ENCODE measurements around the gene ZSWIM8.

The ZSWIM8 gene

DNA sequence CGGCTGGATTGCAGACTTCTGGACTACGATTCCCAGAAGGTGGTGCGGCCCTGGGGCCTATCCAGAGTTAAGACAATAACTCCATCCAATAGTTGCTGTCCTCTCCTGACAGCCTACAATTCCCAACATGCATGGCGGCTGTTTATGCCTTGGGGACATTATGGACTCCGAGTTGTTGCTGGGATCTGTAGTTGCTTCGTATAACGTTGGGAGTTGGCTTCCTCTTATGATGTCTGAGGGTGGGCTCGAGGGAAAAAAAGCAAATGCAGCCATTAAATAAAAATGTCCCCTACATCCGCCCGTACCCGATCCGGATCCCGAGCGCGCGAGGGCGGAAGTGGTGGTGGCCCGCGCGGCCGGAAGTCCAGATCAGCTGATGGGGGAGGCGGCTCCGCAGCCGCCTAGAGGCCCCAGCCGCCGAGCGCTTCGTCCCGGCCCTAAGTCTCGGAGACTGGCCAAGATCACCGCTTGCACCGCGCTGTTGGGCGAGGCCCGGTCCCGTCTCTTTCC is at the start of gene ZSWIM8 (continued):
- TF ChIP-seq ZNF138 (tag by site-specific recombination; IDR thresholded peaks at IDR 0.05; ENCODE audit: borderline replicate concordance) (no peak), SP2 (tag by site-specific recombination; IDR thresholded peaks at IDR 0.05) (peak; percentile 90), ZBTB21 (tag by site-specific recombination; IDR thresholded peaks at IDR 0.05) (peak; percentile 68; the same call in 1 of the 2 replicates), ZFP41 (tag by site-specific recombination; IDR thresholded peaks at IDR 0.05; ENCODE audit: borderline replicate concordance) (no peak), ZBTB17 (tag by site-specific recombination; IDR thresholded peaks at IDR 0.05) (peak; percentile 99), ZNF843 (tag by site-specific recombination; IDR thresholded peaks at IDR 0.05) (peak; percentile 53), ZNF501 (tag by site-specific recombination; IDR thresholded peaks at IDR 0.05) (peak; percentile 25; the same call in 1 of the 2 replicates), ZFHX2 (tag by site-specific recombination; conservative IDR thresholded peaks at IDR 0.05) (no peak), SP3 (tag by site-specific recombination; IDR thresholded peaks at IDR 0.05) (peak; percentile 78), ZNF394 (tag by site-specific recombination; IDR thresholded peaks at IDR 0.05; ENCODE audit: borderline replicate concordance) (peak; percentile 56; the same call in 1 of the 2 replicates), ZNF292 (tag by site-specific recombination; IDR thresholded peaks at IDR 0.05; ENCODE audit: borderline replicate concordance, low read depth) (no peak), ZFP69B (tag by site-specific recombination; IDR thresholded peaks at IDR 0.05) (peak; percentile 68; the same call in 1 of the 2 replicates), ZNF24 (tag by site-specific recombination; IDR thresholded peaks at IDR 0.05) (peak; percentile 53; the same call in 1 of the 2 replicates), YY2 (tag by site-specific recombination; IDR thresholded peaks at IDR 0.05) (peak; percentile 86), ZNF2 (tag by site-specific recombination; IDR thresholded peaks at IDR 0.05) (peak; percentile 87; the same call in 1 of the 2 replicates), SCRT2 (tag by site-specific recombination; IDR thresholded peaks at IDR 0.05) (peak; percentile 31; the same call in 1 of the 2 replicates), ZNF221 (tag by site-specific recombination; IDR thresholded peaks at IDR 0.05; ENCODE audit: borderline replicate concordance) (no peak), ZNF214 (tag by site-specific recombination; IDR thresholded peaks at IDR 0.05; ENCODE audit: borderline replicate concordance) (no peak)
- TF ChIP-seq, protein P1, sequence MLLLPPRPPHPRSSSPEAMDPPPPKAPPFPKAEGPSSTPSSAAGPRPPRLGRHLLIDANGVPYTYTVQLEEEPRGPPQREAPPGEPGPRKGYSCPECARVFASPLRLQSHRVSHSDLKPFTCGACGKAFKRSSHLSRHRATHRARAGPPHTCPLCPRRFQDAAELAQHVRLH (tag by site-specific recombination; IDR thresholded peaks at IDR 0.05), result peak; percentile 83
- TF ChIP-seq, protein P2, sequence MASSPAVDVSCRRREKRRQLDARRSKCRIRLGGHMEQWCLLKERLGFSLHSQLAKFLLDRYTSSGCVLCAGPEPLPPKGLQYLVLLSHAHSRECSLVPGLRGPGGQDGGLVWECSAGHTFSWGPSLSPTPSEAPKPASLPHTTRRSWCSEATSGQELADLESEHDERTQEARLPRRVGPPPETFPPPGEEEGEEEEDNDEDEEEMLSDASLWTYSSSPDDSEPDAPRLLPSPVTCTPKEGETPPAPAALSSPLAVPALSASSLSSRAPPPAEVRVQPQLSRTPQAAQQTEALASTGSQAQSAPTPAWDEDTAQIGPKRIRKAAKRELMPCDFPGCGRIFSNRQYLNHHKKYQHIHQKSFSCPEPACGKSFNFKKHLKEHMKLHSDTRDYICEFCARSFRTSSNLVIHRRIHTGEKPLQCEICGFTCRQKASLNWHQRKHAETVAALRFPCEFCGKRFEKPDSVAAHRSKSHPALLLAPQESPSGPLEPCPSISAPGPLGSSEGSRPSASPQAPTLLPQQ (tag by site-specific recombination; IDR thresholded peaks at IDR 0.05), result peak; percentile 42; the same call in 1 of the 2 replicates
- TF ChIP-seq, protein P3, sequence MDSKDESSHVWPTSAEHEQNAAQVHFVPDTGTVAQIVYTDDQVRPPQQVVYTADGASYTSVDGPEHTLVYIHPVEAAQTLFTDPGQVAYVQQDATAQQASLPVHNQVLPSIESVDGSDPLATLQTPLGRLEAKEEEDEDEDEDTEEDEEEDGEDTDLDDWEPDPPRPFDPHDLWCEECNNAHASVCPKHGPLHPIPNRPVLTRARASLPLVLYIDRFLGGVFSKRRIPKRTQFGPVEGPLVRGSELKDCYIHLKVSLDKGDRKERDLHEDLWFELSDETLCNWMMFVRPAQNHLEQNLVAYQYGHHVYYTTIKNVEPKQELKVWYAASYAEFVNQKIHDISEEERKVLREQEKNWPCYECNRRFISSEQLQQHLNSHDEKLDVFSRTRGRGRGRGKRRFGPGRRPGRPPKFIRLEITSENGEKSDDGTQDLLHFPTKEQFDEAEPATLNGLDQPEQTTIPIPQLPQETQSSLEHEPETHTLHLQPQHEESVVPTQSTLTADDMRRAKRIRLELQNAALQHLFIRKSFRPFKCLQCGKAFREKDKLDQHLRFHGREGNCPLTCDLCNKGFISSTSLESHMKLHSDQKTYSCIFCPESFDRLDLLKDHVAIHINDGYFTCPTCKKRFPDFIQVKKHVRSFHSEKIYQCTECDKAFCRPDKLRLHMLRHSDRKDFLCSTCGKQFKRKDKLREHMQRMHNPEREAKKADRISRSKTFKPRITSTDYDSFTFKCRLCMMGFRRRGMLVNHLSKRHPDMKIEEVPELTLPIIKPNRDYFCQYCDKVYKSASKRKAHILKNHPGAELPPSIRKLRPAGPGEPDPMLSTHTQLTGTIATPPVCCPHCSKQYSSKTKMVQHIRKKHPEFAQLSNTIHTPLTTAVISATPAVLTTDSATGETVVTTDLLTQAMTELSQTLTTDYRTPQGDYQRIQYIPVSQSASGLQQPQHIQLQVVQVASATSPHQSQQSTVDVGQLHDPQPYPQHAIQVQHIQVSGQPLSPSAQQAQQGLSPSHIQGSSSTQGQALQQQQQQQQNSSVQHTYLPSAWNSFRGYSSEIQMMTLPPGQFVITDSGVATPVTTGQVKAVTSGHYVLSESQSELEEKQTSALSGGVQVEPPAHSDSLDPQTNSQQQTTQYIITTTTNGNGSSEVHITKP (tag by site-specific recombination; IDR thresholded peaks at IDR 0.05), result peak; percentile 64
- TF ChIP-seq, protein P4, sequence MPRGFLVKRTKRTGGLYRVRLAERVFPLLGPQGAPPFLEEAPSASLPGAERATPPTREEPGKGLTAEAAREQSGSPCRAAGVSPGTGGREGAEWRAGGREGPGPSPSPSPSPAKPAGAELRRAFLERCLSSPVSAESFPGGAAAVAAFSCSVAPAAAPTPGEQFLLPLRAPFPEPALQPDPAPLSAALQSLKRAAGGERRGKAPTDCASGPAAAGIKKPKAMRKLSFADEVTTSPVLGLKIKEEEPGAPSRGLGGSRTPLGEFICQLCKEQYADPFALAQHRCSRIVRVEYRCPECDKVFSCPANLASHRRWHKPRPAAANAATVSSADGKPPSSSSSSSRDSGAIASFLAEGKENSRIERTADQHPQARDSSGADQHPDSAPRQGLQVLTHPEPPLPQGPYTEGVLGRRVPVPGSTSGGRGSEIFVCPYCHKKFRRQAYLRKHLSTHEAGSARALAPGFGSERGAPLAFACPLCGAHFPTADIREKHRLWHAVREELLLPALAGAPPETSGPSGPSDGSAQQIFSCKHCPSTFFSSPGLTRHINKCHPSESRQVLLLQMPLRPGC (tag by site-specific recombination; IDR thresholded peaks at IDR 0.05), result 0 out of 2 replicates have a peak, but pooled peaks have one; percentile 18
- TF ChIP-seq, protein P5, sequence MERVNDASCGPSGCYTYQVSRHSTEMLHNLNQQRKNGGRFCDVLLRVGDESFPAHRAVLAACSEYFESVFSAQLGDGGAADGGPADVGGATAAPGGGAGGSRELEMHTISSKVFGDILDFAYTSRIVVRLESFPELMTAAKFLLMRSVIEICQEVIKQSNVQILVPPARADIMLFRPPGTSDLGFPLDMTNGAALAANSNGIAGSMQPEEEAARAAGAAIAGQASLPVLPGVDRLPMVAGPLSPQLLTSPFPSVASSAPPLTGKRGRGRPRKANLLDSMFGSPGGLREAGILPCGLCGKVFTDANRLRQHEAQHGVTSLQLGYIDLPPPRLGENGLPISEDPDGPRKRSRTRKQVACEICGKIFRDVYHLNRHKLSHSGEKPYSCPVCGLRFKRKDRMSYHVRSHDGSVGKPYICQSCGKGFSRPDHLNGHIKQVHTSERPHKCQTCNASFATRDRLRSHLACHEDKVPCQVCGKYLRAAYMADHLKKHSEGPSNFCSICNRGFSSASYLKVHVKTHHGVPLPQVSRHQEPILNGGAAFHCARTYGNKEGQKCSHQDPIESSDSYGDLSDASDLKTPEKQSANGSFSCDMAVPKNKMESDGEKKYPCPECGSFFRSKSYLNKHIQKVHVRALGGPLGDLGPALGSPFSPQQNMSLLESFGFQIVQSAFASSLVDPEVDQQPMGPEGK (tag by site-specific recombination; IDR thresholded peaks at IDR 0.05), result peak; percentile 73
- TF ChIP-seq, protein P6, sequence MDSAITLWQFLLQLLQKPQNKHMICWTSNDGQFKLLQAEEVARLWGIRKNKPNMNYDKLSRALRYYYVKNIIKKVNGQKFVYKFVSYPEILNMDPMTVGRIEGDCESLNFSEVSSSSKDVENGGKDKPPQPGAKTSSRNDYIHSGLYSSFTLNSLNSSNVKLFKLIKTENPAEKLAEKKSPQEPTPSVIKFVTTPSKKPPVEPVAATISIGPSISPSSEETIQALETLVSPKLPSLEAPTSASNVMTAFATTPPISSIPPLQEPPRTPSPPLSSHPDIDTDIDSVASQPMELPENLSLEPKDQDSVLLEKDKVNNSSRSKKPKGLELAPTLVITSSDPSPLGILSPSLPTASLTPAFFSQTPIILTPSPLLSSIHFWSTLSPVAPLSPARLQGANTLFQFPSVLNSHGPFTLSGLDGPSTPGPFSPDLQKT (IDR thresholded peaks at IDR 0.05; ENCODE audit: borderline replicate concordance, low read depth, low read length), result 0 out of 2 replicates have a peak, but pooled peaks have one; percentile 75
- TF ChIP-seq, protein P7, sequence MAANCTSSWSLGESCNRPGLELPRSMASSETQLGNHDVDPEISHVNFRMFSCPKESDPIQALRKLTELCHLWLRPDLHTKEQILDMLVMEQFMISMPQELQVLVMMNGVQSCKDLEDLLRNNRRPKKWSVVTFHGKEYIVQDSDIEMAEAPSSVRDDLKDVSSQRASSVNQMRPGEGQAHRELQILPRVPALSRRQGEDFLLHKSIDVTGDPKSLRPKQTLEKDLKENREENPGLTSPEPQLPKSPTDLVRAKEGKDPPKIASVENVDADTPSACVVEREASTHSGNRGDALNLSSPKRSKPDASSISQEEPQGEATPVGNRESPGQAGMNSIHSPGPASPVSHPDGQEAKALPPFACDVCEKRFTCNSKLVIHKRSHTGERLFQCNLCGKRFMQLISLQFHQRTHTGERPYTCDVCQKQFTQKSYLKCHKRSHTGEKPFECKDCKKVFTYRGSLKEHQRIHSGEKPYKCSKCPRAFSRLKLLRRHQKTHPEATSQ (tag by site-specific recombination; IDR thresholded peaks at IDR 0.05), result 0 out of 2 replicates have a peak, but pooled peaks have one; percentile 44
- TF ChIP-seq, protein P8, sequence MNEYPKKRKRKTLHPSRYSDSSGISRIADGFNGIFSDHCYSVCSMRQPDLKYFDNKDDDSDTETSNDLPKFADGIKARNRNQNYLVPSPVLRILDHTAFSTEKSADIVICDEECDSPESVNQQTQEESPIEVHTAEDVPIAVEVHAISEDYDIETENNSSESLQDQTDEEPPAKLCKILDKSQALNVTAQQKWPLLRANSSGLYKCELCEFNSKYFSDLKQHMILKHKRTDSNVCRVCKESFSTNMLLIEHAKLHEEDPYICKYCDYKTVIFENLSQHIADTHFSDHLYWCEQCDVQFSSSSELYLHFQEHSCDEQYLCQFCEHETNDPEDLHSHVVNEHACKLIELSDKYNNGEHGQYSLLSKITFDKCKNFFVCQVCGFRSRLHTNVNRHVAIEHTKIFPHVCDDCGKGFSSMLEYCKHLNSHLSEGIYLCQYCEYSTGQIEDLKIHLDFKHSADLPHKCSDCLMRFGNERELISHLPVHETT (tag by site-specific recombination; IDR thresholded peaks at IDR 0.05), result peak; percentile 87

Measured in HEK293 (cell line).